Spleen (tissue), 11 donors: ENCODE results near the gene NOM1. TPM values are rescaled to one million over a fixed set of nuclear protein-coding genes. Genes with fewer than 3 reads are reported as not detected.
"Not testable (repeated sequence)": the region's sequence is repeated elsewhere in the genome, so short reads cannot be mapped to it uniquely, and the experiment has no call there.

Source experiments
- DNase-seq: peaks from one replicate; pipeline ENCODE4 v3.0.0-alpha.2; 2020
- H3K27ac ChIP-seq, 8 donors: fragments of 200-600 bp; sonication (generic) in 7 of 8; 1 replicate in 4 of 8; 2 replicates in 4 of 8; pipeline versions ENCODE4 v1.5.0 to v1.8.0; 2016 to 2021; ENCODE audit warnings: inconsistent platforms in 4 of 8, mild to moderate bottlenecking in 4 of 8, moderate library complexity in 1 of 8
- H3K27me3 ChIP-seq, 7 donors: fragments of 200-600 bp; sonication (generic) in 6 of 7; replicated peaks in 1 of 7; 1 replicate in 4 of 7; 2 replicates in 3 of 7; pipeline versions ENCODE4 v1.5.0 to v1.8.0; 2016 to 2021; ENCODE audit warnings: inconsistent platforms in 3 of 7, mild to moderate bottlenecking in 1 of 7
- H3K36me3 ChIP-seq, 6 donors: fragments of 200-600 bp; sonication (generic) in 5 of 6; 1 replicate in 4 of 6; 2 replicates in 2 of 6; pipeline versions ENCODE4 v1.5.0 to v1.8.0; 2016 to 2021; ENCODE audit warnings: inconsistent platforms in 2 of 6
- H3K4me1 ChIP-seq, 6 donors: fragments of 200-600 bp; sonication (generic) in 5 of 6; 1 replicate in 3 of 6; 2 replicates in 3 of 6; pipeline versions ENCODE4 v1.5.0 to v1.8.0; 2016 to 2021; ENCODE audit warnings: inconsistent platforms in 3 of 6
- H3K4me3 ChIP-seq, 8 donors: fragments of 200-600 bp; sonication (generic) in 7 of 8; 1 replicate in 4 of 8; 2 replicates in 4 of 8; pipeline versions ENCODE4 v1.5.0 to v1.8.0; 2016 to 2021; ENCODE audit warnings: inconsistent platforms in 4 of 8, mild to moderate bottlenecking in 4 of 8, moderate library complexity in 2 of 8
- H3K9me3 ChIP-seq, 8 donors: fragments of 200-600 bp; sonication (generic) in 7 of 8; 1 replicate in 4 of 8; 2 replicates in 4 of 8; pipeline versions ENCODE4 v1.5.0 to v1.8.0; 2016 to 2021; ENCODE audit warnings: inconsistent platforms in 4 of 8
- POLR2A ChIP-seq, 3 donors: fragments of 450-650 bp; IDR thresholded peaks; one replicate each; pipeline ENCODE4 v1.5.1; 2017; ENCODE audit warnings: antibody characterized with exemption in 3 of 3, mild to moderate bottlenecking in 1 of 3
- POLR2AphosphoS5 ChIP-seq, 3 donors: sonication (generic); formaldehyde crosslinking; IDR thresholded peaks; one replicate each; pipeline ENCODE4 v1.5.1; 2017; ENCODE audit warnings: antibody characterized with exemption in 3 of 3
- WGBS, 5 donors: extraction: QIAGEN DNeasy Blood & Tissue Kit in 3 of 5; methylation state at CpG; one replicate each; pipeline versions ENCODE4 v1.1.5 to v1.1.7; 2013 to 2018; 5-methylcytosine and 5-hydroxymethylcytosine counted together
- intact Hi-C: fragments of 100-400 bp; cut with DNase I; formaldehyde crosslinking; loops from one replicate; pipeline ENCODE4 v1.15.0; 2023; ENCODE audit warnings: low total_unique reads
- polyA plus RNA-seq, 3 donors: library from polyadenylated mRNA; stranded (reverse); fragments of 200-250 nt; gene quantifications; one replicate each; pipeline ENCODE4 v1.2.1, GENCODE V29; 2013
- total RNA-seq, 7 donors: library from RNA; depleted of rRNA in 3 of 7; stranded (reverse); fragments of >200 nt in 3 of 7; fragmentation: NEBNext Ultra II Directional in 4 of 7; extraction: Animal tissue kit (Norgen Biotek cat#: 25700) in 4 of 7; gene quantifications; one replicate each; pipeline versions ENCODE4 v1.1.0 to v1.2.1, GENCODE V29; 2016 to 2021
- TF ChIP-seq, protein P1 (sequence below), 11 experiments: fragments of 200-600 bp in 7 of 11; fragments of 450-650 bp in 4 of 11; sonication (generic) in 4 of 11; IDR thresholded peaks in 8 of 11; conservative IDR thresholded peaks in 3 of 11; 1 replicate in 7 of 11; 2 replicates in 4 of 11; pipeline versions ENCODE4 v1.4.0 to v1.8.0; 2016 to 2021; ENCODE audit warnings: antibody characterized with exemption in 11 of 11, inconsistent platforms in 4 of 11, mild to moderate bottlenecking in 1 of 11
- donor health status: healthy with polysubstance abuse.
- donor health status: DM: no; HTN: no; CAD: no; lungs with moderate emphysema.
- donor health status: DM: no; HTN: no; CAD: no.
- donor health status: Bipolar disorder and iron deficiency.
- donor health status: healthy.
- donor health status: DM: no; HTN: no; CAD: no.
- donor health status: DM: yes; HTN: yes; CAD: no.

NOM1 gene
- total and polyA plus RNA-seq, 10 donors, result 4.5 to 31.1 (median 22.0) TPM

DNA sequence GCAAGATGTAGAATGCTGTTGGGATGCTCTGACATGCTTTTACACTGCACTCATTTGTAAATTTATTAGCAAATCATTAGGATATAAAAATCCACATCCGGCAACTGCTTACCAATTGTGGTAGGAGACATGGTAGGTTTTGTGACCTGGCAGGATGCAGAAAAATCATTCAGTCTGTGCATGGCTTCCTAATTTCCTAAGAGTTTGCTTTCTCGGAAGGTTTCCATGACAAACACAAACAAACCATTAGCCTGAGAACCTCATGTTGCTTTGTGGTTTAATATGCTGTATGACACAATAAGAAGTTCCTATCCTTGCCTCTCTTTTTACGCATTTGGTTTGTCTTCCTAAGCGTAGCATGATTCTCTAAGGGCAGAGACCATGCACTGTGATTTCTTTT lies 41.9 kb upstream of the NOM1 start:
- Histone ChIP-seq H3K4me1 (peaks cover 0 to 7% (median 4%) of the 10 kb centered on the region in 6 donors), H3K27me3 (peaks cover 0 to 18% (median 0%) of the 10 kb centered on the region in 7 donors), H3K36me3 (no peaks in the 10 kb centered on the region), H3K27ac (no peak overlapping the region), H3K9me3 (peaks cover 0 to 4% (median 0%) of the 10 kb centered on the region in 8 donors), H3K4me3 (no peak overlapping the region)
- WGBS, 5 donors, result 54 to 86% (median 68%) methylated on average over 4 of the region's 4 CpGs
- TF ChIP-seq POLR2A (IDR thresholded peaks at IDR 0.05) (no peak), POLR2AphosphoS5 (IDR thresholded peaks at IDR 0.05) (no peak)
- TF ChIP-seq, protein P1, sequence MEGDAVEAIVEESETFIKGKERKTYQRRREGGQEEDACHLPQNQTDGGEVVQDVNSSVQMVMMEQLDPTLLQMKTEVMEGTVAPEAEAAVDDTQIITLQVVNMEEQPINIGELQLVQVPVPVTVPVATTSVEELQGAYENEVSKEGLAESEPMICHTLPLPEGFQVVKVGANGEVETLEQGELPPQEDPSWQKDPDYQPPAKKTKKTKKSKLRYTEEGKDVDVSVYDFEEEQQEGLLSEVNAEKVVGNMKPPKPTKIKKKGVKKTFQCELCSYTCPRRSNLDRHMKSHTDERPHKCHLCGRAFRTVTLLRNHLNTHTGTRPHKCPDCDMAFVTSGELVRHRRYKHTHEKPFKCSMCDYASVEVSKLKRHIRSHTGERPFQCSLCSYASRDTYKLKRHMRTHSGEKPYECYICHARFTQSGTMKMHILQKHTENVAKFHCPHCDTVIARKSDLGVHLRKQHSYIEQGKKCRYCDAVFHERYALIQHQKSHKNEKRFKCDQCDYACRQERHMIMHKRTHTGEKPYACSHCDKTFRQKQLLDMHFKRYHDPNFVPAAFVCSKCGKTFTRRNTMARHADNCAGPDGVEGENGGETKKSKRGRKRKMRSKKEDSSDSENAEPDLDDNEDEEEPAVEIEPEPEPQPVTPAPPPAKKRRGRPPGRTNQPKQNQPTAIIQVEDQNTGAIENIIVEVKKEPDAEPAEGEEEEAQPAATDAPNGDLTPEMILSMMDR (IDR thresholded peaks at IDR 0.05 in 8 of 11, conservative IDR thresholded peaks at IDR 0.05 in 3 of 11), result no peak
- intact Hi-C loops, result no loop called here
- no peak for DNase-seq

DNA sequence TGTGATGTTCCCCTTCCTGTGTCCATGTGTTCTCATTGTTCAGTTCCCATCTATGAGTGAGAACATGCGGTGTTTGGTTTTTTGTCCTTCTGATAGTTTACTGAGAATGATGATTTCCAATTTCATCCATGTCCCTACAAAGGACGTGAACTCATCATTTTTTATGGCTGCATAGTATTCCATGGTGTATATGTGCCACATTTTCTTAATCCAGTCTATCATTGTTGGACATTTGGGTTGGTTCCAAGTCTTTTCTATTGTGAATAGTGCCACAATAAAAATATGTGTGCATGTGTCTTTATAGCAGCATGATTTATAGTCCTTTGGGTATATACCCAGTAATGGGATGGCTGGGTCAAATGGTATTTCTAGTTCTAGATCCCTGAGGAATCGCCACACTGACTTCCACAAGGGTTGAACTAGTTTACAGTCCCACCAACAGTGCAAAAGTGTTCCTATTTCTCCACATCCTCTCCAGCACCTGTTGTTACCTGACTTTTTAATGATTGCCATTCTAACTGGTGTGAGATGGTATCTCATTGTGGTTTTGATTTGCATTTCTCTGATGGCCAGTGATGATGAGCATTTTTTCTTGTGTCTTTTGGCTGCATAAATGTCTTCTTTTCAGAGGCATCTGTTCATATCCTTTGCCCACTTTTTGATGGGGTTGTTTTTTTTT lies 39.8 kb upstream of the NOM1 start:
- intact Hi-C loops, H3K27ac ChIP-seq, H3K4me3 ChIP-seq, DNase-seq, H3K9me3 ChIP-seq, H3K36me3 ChIP-seq, H3K4me1 ChIP-seq: not testable (repeated sequence)
- 68 to 90% (median 80%) methylated on average over 3 of the region's 3 CpGs for WGBS, 5 donors
- peaks cover 0 to 12% (median 0%) of the 10 kb centered on the region in 7 donors for H3K27me3 ChIP-seq

DNA sequence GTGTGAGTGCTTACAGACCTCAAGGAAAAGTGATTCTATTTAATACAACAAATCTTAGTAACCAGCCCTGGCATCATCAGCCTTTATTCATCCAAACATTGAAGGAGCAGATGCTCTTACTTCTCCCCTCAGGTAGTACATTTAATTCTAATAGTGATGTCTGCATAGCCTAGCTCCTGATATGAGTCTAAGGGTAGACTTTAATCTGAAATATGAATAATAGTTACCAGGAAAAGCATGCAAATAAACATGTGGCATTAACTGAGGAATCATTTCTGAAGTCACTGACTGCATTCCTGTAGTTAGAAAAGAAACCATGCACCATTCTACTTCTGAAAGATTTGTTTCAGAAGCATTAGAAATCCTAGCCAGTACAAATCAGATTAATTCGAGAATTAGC lies 30.9 kb upstream of the NOM1 start:
- Histone ChIP-seq H3K36me3 (no peaks in the 10 kb centered on the region), H3K27ac (no peak overlapping the region), H3K4me3 (no peak overlapping the region), H3K4me1 (peaks cover 0 to 21% (median 7%) of the 10 kb centered on the region in 6 donors), H3K27me3 (peaks cover 0 to 75% (median 7%) of the 10 kb centered on the region in 7 donors), H3K9me3 (no peaks in the 10 kb centered on the region)
- no peak for DNase-seq
- intact Hi-C loops, result no loop called here
- TF ChIP-seq POLR2AphosphoS5 (IDR thresholded peaks at IDR 0.05) (no peak), POLR2A (IDR thresholded peaks at IDR 0.05) (no peak)
- TF ChIP-seq, protein P1 (IDR thresholded peaks at IDR 0.05 in 8 of 11, conservative IDR thresholded peaks at IDR 0.05 in 3 of 11), result no peak
- 38 to 65% (median 57%) methylated on average over 1 of the region's 1 CpG for WGBS, 5 donors

DNA sequence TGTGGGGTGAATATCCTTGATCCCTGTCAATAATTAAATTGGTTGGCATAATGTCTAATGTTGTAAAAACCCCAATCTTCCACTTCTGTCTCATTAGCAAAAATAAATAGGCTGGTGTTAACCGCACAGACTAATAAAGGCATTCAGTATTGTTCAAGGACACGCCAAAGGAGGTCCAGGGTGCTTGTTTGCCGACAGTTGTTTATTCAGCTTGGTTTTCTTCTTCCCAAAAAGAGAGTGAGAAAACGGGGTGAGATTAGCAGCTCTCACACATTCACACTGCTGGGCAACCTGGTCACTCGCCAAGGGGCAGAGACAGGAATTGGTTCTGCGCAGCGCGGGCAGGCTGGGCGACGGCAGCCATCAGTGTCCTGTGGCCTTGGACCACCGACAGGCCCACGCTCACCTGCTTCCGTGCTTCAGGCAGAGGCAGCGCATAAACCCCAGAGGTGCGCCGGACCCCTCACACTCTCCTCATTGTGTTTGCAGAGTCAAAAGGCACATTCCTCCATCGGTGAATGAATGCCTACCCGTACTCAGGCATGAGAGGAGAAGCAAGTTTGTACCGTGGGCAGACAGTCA lies 30.3 kb upstream of the NOM1 start:
- DNase-seq, result peak; percentile 54
- WGBS, 5 donors, result 69 to 88% (median 75%) methylated on average over 15 to 19 of the region's 19 CpGs
- H3K9me3 ChIP-seq, result no peaks in the 10 kb centered on the region
- H3K4me1 ChIP-seq, result peaks cover 0 to 21% (median 7%) of the 10 kb centered on the region in 6 donors
- no peak overlapping the region for H3K4me3 ChIP-seq
- H3K27ac ChIP-seq, result no peak overlapping the region
- intact Hi-C loops, result no loop called here
- no peak for TF ChIP-seq POLR2AphosphoS5 (IDR thresholded peaks at IDR 0.05)
- TF ChIP-seq, protein P1 (IDR thresholded peaks at IDR 0.05 in 8 of 11, conservative IDR thresholded peaks at IDR 0.05 in 3 of 11), result no peak
- no peak for TF ChIP-seq POLR2A (IDR thresholded peaks at IDR 0.05)
- H3K36me3 ChIP-seq, result no peaks in the 10 kb centered on the region
- H3K27me3 ChIP-seq, result peaks cover 0 to 75% (median 7%) of the 10 kb centered on the region in 7 donors
